ENCODE data around the gene CTDP1. TPM values are rescaled to one million over a fixed set of nuclear protein-coding genes. Genes with fewer than 3 reads are reported as not detected.

CTDP1 gene
- total RNA-seq, 1 donor from 2014 or later: 34.8 TPM

DNA sequence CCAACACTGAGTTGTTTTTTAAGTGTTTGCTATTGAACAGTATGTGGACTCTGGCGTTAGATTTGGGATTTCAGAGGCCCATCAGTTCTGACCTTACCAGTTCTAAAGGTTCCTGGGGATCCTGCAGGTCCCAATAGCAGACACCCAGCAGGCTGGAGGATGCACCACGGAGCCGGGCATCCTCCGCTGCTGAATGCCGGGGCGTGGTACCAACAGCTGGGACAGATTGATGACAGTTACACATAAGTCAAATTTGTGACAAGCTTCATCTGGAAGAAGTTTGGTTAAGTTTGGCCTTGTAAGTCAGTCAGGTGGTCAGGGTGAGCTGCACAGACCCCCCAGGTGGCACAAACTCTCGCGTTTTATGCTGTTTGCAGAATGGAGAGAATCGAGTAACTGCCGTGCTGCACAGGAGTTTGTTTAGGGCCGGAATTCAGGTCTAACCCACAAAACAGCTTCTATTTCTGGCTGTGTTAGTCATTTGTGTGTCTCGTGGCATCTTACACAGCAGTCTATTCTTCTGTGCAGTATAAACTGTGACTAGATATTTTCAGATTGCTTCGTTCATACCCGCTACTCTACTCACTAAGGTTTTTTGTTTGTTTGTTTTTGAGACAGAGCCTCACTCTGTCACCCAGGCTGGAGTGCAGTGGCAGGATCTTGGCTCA lies 19.2 kb downstream of the CTDP1 start:
- no peak for DNase-seq
- H3K4me3 Mint-ChIP-seq (ENCODE audit: unreplicated experiment): no peak overlapping the region
- TF ChIP-seq, protein P1, sequence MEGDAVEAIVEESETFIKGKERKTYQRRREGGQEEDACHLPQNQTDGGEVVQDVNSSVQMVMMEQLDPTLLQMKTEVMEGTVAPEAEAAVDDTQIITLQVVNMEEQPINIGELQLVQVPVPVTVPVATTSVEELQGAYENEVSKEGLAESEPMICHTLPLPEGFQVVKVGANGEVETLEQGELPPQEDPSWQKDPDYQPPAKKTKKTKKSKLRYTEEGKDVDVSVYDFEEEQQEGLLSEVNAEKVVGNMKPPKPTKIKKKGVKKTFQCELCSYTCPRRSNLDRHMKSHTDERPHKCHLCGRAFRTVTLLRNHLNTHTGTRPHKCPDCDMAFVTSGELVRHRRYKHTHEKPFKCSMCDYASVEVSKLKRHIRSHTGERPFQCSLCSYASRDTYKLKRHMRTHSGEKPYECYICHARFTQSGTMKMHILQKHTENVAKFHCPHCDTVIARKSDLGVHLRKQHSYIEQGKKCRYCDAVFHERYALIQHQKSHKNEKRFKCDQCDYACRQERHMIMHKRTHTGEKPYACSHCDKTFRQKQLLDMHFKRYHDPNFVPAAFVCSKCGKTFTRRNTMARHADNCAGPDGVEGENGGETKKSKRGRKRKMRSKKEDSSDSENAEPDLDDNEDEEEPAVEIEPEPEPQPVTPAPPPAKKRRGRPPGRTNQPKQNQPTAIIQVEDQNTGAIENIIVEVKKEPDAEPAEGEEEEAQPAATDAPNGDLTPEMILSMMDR (IDR thresholded peaks at IDR 0.05; ENCODE audit: partially characterized antibody, unreplicated experiment): no peak
- H3K27ac Mint-ChIP-seq (ENCODE audit: unreplicated experiment): no peak overlapping the region
- H3K27me3 Mint-ChIP-seq (ENCODE audit: unreplicated experiment): peaks cover 4% of the 10 kb centered on the region
- peaks cover 7% of the 10 kb centered on the region for H3K9me3 Mint-ChIP-seq (ENCODE audit: unreplicated experiment)
- H3K4me1 Mint-ChIP-seq (ENCODE audit: low read depth, unreplicated experiment): peaks cover 11% of the 10 kb centered on the region
- peaks cover 10% of the 10 kb centered on the region for H3K36me3 Mint-ChIP-seq (ENCODE audit: unreplicated experiment)

DNA sequence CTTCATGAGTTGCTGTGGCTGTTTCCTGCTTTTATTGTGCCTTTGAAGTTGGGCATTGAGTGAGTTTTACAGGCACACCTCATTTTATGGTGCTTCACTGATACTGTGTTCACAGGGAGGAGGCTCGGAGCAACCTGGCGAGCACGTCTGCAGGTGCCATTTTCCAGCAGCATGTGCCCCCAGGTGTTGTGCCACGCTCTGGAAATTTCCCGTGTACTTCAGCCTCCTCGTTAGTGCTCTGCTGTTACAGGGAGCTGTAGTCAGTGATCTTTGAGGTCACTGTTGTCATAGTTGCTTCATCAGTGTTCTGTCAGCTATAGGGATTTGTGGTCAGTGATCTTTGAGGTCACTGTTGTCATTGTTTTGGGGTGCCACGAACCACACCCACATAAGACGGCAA lies 20.1 kb downstream of the CTDP1 start:
- Mint-ChIP-seq H3K4me3 (ENCODE audit: unreplicated experiment) (no peak overlapping the region), H3K27me3 (ENCODE audit: unreplicated experiment) (peaks cover 3% of the 10 kb centered on the region), H3K36me3 (ENCODE audit: unreplicated experiment) (peaks cover 10% of the 10 kb centered on the region), H3K27ac (ENCODE audit: unreplicated experiment) (no peak overlapping the region), H3K9me3 (ENCODE audit: unreplicated experiment) (peaks cover 7% of the 10 kb centered on the region), H3K4me1 (ENCODE audit: low read depth, unreplicated experiment) (peaks cover 11% of the 10 kb centered on the region)
- DNase-seq: no peak
- TF ChIP-seq, protein P1 (IDR thresholded peaks at IDR 0.05; ENCODE audit: partially characterized antibody, unreplicated experiment): no peak

DNA sequence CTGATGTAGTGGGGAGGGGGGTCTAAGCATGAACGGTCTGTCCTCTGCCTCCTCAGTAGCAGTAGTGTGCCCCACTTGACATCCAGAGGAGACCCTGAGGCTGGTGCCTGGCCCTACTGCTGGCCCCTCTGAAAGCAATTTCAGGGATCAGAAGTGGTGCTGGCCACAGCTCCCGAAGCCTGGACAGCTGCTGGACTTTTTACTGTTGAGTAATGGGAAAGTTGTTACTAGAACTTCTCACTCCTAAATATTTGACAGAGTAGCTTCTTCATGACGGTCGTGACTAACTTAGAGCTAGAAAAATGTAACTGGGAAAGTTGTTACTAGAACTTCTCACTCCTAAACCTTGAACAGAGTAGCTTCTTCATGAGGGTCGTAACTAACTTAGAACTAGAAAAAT lies 23.3 kb downstream of the CTDP1 start:
- Mint-ChIP-seq H3K4me1 (ENCODE audit: low read depth, unreplicated experiment) (no peaks in the 10 kb centered on the region), H3K36me3 (ENCODE audit: unreplicated experiment) (peaks cover 24% of the 10 kb centered on the region), H3K4me3 (ENCODE audit: unreplicated experiment) (no peak overlapping the region), H3K27ac (ENCODE audit: unreplicated experiment) (no peak overlapping the region), H3K27me3 (ENCODE audit: unreplicated experiment) (peaks cover 4% of the 10 kb centered on the region), H3K9me3 (ENCODE audit: unreplicated experiment) (peaks cover 10% of the 10 kb centered on the region)
- DNase-seq: no peak
- TF ChIP-seq, protein P1 (IDR thresholded peaks at IDR 0.05; ENCODE audit: partially characterized antibody, unreplicated experiment): no peak

DNA sequence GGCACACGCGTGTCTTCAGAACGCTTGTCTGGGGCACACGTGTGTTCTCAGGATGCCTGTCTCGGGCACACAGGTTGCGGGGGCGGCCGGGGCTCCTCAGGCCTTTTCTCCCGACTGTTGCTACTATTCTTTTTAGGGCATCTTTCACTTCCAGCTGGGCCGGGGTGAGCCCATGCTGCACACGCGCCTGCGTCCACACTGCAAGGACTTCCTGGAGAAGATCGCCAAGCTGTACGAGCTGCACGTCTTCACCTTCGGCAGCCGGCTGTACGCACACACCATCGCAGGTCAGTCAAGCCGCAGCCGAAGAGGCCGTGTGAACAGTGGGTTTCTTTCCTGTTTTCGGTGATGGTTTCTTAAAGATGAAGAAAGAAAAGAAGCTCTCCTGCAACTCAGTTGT lies 25.0 kb downstream of the CTDP1 start:
- Mint-ChIP-seq H3K4me1 (ENCODE audit: low read depth, unreplicated experiment) (no peaks in the 10 kb centered on the region), H3K9me3 (ENCODE audit: unreplicated experiment) (peaks cover 6% of the 10 kb centered on the region), H3K27ac (ENCODE audit: unreplicated experiment) (no peak overlapping the region), H3K36me3 (ENCODE audit: unreplicated experiment) (peaks cover 24% of the 10 kb centered on the region), H3K4me3 (ENCODE audit: unreplicated experiment) (no peak overlapping the region), H3K27me3 (ENCODE audit: unreplicated experiment) (peaks cover 4% of the 10 kb centered on the region)
- TF ChIP-seq, protein P1 (IDR thresholded peaks at IDR 0.05; ENCODE audit: partially characterized antibody, unreplicated experiment): no peak
- DNase-seq: no peak

DNA sequence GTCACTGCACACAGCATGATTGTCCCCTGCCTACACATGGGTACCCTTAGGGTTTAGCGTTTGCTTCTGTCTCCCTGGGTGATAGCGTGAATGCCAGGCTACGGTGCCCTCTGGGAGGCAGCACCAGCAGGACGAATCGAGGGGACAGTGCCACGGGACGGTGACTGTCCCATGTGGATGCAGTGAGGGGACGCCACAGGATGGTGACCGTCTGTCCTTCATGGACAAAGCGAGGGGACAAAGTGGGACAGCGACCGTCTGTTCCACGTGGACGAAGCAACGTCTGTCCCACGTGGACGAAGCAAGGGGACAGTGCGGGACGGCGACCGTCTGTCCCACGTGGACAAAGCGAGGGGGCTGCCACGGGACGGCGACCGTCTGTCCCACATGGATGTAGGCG lies 25.7 kb downstream of the CTDP1 start:
- peaks cover 20% of the 10 kb centered on the region for H3K36me3 Mint-ChIP-seq (ENCODE audit: unreplicated experiment)
- no peak for DNase-seq
- H3K4me1 Mint-ChIP-seq (ENCODE audit: low read depth, unreplicated experiment): no peaks in the 10 kb centered on the region
- peaks cover 6% of the 10 kb centered on the region for H3K9me3 Mint-ChIP-seq (ENCODE audit: unreplicated experiment)
- TF ChIP-seq, protein P1 (IDR thresholded peaks at IDR 0.05; ENCODE audit: partially characterized antibody, unreplicated experiment): no peak
- H3K27me3 Mint-ChIP-seq (ENCODE audit: unreplicated experiment): peaks cover 4% of the 10 kb centered on the region
- no peak overlapping the region for H3K27ac Mint-ChIP-seq (ENCODE audit: unreplicated experiment)
- H3K4me3 Mint-ChIP-seq (ENCODE audit: unreplicated experiment): no peak overlapping the region

All from glutamatergic neuron (in vitro differentiated cells).